Keratinocyte (primary cell): ENCODE measurements around the gene GHRHR. TPM values are rescaled to one million over a fixed set of nuclear protein-coding genes. Genes with fewer than 3 reads are reported as not detected.

Source experiments
- DNase-seq: peaks from one replicate; pipeline ENCODE4 v3.0.0-alpha.2; 2011; ENCODE audit warnings: low read depth, missing footprints, low spot score
- FAIRE-seq: peaks from 2 replicates; lab custom pipeline; 2011; peaks lifted over from hg19 to GRCh38; lab: Jason Lieb, UNC
- H2AFZ ChIP-seq: 2 replicates; pipeline ENCODE4 v1.6.0; 2012; ENCODE audit warnings: low read length, control low read depth, inconsistent platforms; ENCODE audit not compliant: control insufficient read depth
- H3K27ac ChIP-seq: 2 replicates; pipeline ENCODE4 v1.5.1; 2011; ENCODE audit warnings: low read length; ENCODE audit not compliant: control insufficient read depth, insufficient read depth
- H3K27me3 ChIP-seq: 3 replicates; pipeline ENCODE4 v1.6.0; 2011; ENCODE audit warnings: low read length; ENCODE audit not compliant: control insufficient read depth, insufficient read depth; ENCODE audit errors: extremely low read depth
- H3K36me3 ChIP-seq, 2 experiments: 2 replicates in 1 of 2; 3 replicates in 1 of 2; pipeline ENCODE4 v1.5.1; 2011; ENCODE audit warnings: low read length in 2 of 2, mild to moderate bottlenecking in 1 of 2; ENCODE audit not compliant: control insufficient read depth in 2 of 2, insufficient read depth in 2 of 2; ENCODE audit errors: extremely low read depth in 1 of 2
- H3K4me1 ChIP-seq: 3 replicates; pipeline ENCODE4 v1.5.1; 2011; ENCODE audit warnings: low read length; ENCODE audit not compliant: control insufficient read depth, insufficient read depth; ENCODE audit errors: extremely low read depth
- H3K4me2 ChIP-seq: 3 replicates; pipeline ENCODE4 v1.6.0; 2011; ENCODE audit warnings: low read depth, low read length; ENCODE audit not compliant: control insufficient read depth, insufficient read depth; ENCODE audit errors: extremely low read depth
- H3K4me3 ChIP-seq, 3 experiments: fragments of 200-600 bp in 1 of 3; sonication (generic) in 1 of 3; 2 replicates in 2 of 3; 3 replicates in 1 of 3; pipeline ENCODE4 v1.5.1; 2011 to 2016; ENCODE audit warnings: low read length in 3 of 3, mild to moderate bottlenecking in 3 of 3, control low read depth in 2 of 3, inconsistent platforms in 1 of 3, low read depth in 1 of 3, mixed read lengths in 1 of 3, mixed run types in 1 of 3, moderate library complexity in 1 of 3; ENCODE audit not compliant: control insufficient read depth in 2 of 3, insufficient read depth in 2 of 3; ENCODE audit errors: extremely low read depth in 1 of 3
- H3K79me2 ChIP-seq: 2 replicates; pipeline ENCODE4 v1.6.0; 2012; ENCODE audit warnings: low read length; ENCODE audit not compliant: control insufficient read depth, insufficient read depth
- H3K9ac ChIP-seq: 3 replicates; pipeline ENCODE4 v1.6.0; 2011; ENCODE audit warnings: low read length; ENCODE audit not compliant: control insufficient read depth, insufficient read depth; ENCODE audit errors: extremely low read depth
- H3K9me1 ChIP-seq: 3 replicates; pipeline ENCODE4 v1.6.0; 2011; ENCODE audit warnings: low read length; ENCODE audit not compliant: control insufficient read depth, insufficient read depth; ENCODE audit errors: extremely low read depth
- H3K9me3 ChIP-seq: 2 replicates; pipeline ENCODE4 v1.5.1; 2012; ENCODE audit warnings: low read depth, low read length; ENCODE audit not compliant: control insufficient read depth
- H4K20me1 ChIP-seq: 3 replicates; pipeline ENCODE4 v1.6.0; 2011; ENCODE audit warnings: low read length; ENCODE audit not compliant: control insufficient read depth, insufficient read depth; ENCODE audit errors: extremely low read depth
- CTCF ChIP-seq, 3 experiments: IDR thresholded peaks in 1 of 3; conservative IDR thresholded peaks in 1 of 3; optimal IDR thresholded peaks in 1 of 3; 2 replicates in 2 of 3; 3 replicates in 1 of 3; pipeline versions ENCODE3 to v1.5.1; 2011; ENCODE audit warnings: low read length in 3 of 3, mild to moderate bottlenecking in 3 of 3, moderate library complexity in 2 of 3, control low read depth in 1 of 3, inconsistent platforms in 1 of 3; ENCODE audit not compliant: insufficient read depth in 2 of 3; ENCODE audit errors: extremely low read depth in 1 of 3
- EZH2 ChIP-seq: IDR thresholded peaks from one replicate; pipeline ENCODE4 v1.6.1; 2012; ENCODE audit warnings: inconsistent platforms, mild to moderate bottlenecking, low read length, moderate library complexity
- dilution Hi-C: fragments of 300-500 bp; cut with MboI; formaldehyde crosslinking; loops from one replicate; pipeline ENCODE4 v1.7.0; 2020; ENCODE audit warnings: low sequenced_read_pairs; ENCODE audit not compliant: extremely low pct_ligation_motif_present
- polyA plus RNA-seq, 5 experiments: library from polyadenylated mRNA; depleted of rRNA in 3 of 5; stranded (reverse) in 3 of 5; stranded (forward) in 1 of 5; unstranded in 1 of 5; fragments of >200 nt; gene quantifications; 1 replicate in 1 of 5; 2 replicates in 3 of 5; 3 replicates in 1 of 5; pipeline versions ENCODE4 v1.2.1 to v1.2.3, GENCODE V29; 2011 to 2012; ENCODE audit warnings: missing spikeins in 2 of 5, low read depth in 1 of 5, low replicate concordance in 1 of 5

The GHRHR gene
- polyA plus RNA-seq, 1 donor (not counting 4 experiments of a cell fraction or from before 2014, with no cell fraction given): not detected

GRCh38 chr7:30989824-30990672 is 26.3 kb downstream of the GHRHR start:
- H3K9ac ChIP-seq: no peak overlapping the region
- no peak overlapping the region for H3K27ac ChIP-seq
- no peaks in the 10 kb centered on the region for H3K27me3 ChIP-seq
- peak; percentile 23 for FAIRE-seq
- H3K9me3 ChIP-seq: no peaks in the 10 kb centered on the region
- no peaks in the 10 kb centered on the region for H4K20me1 ChIP-seq
- H2AFZ ChIP-seq: no peak overlapping the region
- no peak for DNase-seq
- H3K4me3 ChIP-seq: no peak overlapping the region
- no peak overlapping the region for H3K4me2 ChIP-seq
- H3K79me2 ChIP-seq: no peaks in the 10 kb centered on the region
- H3K4me1 ChIP-seq: peaks cover 13% of the 10 kb centered on the region
- no peaks in the 10 kb centered on the region for H3K9me1 ChIP-seq
- no peaks in the 10 kb centered on the region for H3K36me3 ChIP-seq
- dilution Hi-C loops: loop anchor here (25.0 kb wide), 1 partner anchor 122 kb away; no protein-coding TSS in a partner anchor
- TF ChIP-seq CTCF (optimal IDR thresholded peaks at IDR 0.05 in 1 of 3, IDR thresholded peaks at IDR 0.05 in 1 of 3, conservative IDR thresholded peaks at IDR 0.05 in 1 of 3; ENCODE audit: extremely low read depth in 1 of 3, insufficient read depth in 2 of 3, low read length in 3 of 3): no peak
- no peak for TF ChIP-seq EZH2

GRCh38 chr7:30990673-30991170 is 27.0 kb downstream of the GHRHR start:
- dilution Hi-C loops: loop anchor here (25.0 kb wide), 1 partner anchor 122 kb away; no protein-coding TSS in a partner anchor
- no peaks in the 10 kb centered on the region for H3K36me3 ChIP-seq
- no peak for DNase-seq
- peaks cover 13% of the 10 kb centered on the region for H3K4me1 ChIP-seq
- H3K27me3 ChIP-seq: no peaks in the 10 kb centered on the region
- no peak for FAIRE-seq
- H3K4me3 ChIP-seq: no peak overlapping the region
- H3K9me1 ChIP-seq: no peaks in the 10 kb centered on the region
- H3K79me2 ChIP-seq: no peaks in the 10 kb centered on the region
- no peaks in the 10 kb centered on the region for H4K20me1 ChIP-seq
- no peak for TF ChIP-seq CTCF (optimal IDR thresholded peaks at IDR 0.05 in 1 of 3, IDR thresholded peaks at IDR 0.05 in 1 of 3, conservative IDR thresholded peaks at IDR 0.05 in 1 of 3; ENCODE audit: extremely low read depth in 1 of 3, insufficient read depth in 2 of 3, low read length in 3 of 3)
- no peak for TF ChIP-seq EZH2
- H3K9ac ChIP-seq: no peak overlapping the region
- H3K4me2 ChIP-seq: no peak overlapping the region
- H2AFZ ChIP-seq: no peak overlapping the region
- H3K27ac ChIP-seq: no peak overlapping the region
- H3K9me3 ChIP-seq: no peaks in the 10 kb centered on the region
